HCT116 (cell line): ENCODE measurements around the gene MAT2B. TPM values are rescaled to one million over a fixed set of nuclear protein-coding genes. Genes with fewer than 3 reads are reported as not detected.

ENCODE experiments used
- ATAC-seq: fragments of 200-7000 bp; cut with Tn5 transposase; 2 replicates; pipeline ENCODE4 v1.9.1; 2020; ENCODE audit warnings: mild to moderate bottlenecking, moderate library complexity
- BruUV-seq: library from RNA; stranded (reverse); fragments of 400-500 nt; replicated peaks from 2 replicates; lab custom pipeline; 2021; lab: Mats Ljungman, UMichigan
- CTCF ChIA-PET: fragments of 300-600 bp; sonication (Branson Sonifier 250); formaldehyde crosslinking; loops from one replicate; lab custom pipeline; 2021; ENCODE audit warnings: antibody characterized with exemption; lab: Charles Lee
- POLR2A ChIA-PET: fragments of 300-600, 350-600 bp; sonication (Branson Sonifier 250); formaldehyde crosslinking; loops from one replicate; lab custom pipeline; 2021; ENCODE audit warnings: antibody characterized with exemption; lab: Charles Lee
- RAD21 ChIA-PET, 2 experiments: fragments of 300-600 bp; sonication (Branson Sonifier 250); formaldehyde crosslinking; loops; one replicate each; lab custom pipeline; 2023; ENCODE audit warnings: low total read pairs in 2 of 2; ENCODE audit not compliant: uncharacterized antibody in 2 of 2, unreplicated experiment in 2 of 2, low non-redundant PET in 1 of 2; lab: Charles Lee
- DNase-seq: peaks from one replicate; pipeline ENCODE4 v3.0.0-alpha.2; 2010; ENCODE audit warnings: low read depth, low spot score
- H2AFZ ChIP-seq: fragments of 200-600 bp; shearing (Covaris generic), sonication (generic); 2 replicates; pipeline ENCODE4 v1.6.1; 2017; ENCODE audit warnings: low read depth, mixed run types, mixed read lengths, antibody characterized with exemption, low read length; ENCODE audit not compliant: poor library complexity, severe bottlenecking
- H3K27ac ChIP-seq: 2 replicates; pipeline ENCODE4 v1.5.1; 2012; ENCODE audit warnings: low read depth, low read length
- H3K27me3 ChIP-seq: fragments of 200-600 bp; sonication (generic); 2 replicates; pipeline ENCODE4 v1.6.1; 2016; ENCODE audit warnings: mixed run types, low read length, mixed read lengths; ENCODE audit not compliant: insufficient read depth
- H3K36me3 ChIP-seq, 2 experiments: fragments of 200-500 bp in 1 of 2; fragments of 200-600 bp in 1 of 2; sonication (Bioruptor generic) in 1 of 2; sonication (generic) in 1 of 2; 2 replicates each; pipeline versions ENCODE4 v1.5.1 to v1.6.1; 2014 to 2016; ENCODE audit warnings: low read length in 2 of 2, inconsistent platforms in 1 of 2, mixed read lengths in 1 of 2, mixed run types in 1 of 2; ENCODE audit not compliant: insufficient read depth in 2 of 2, control insufficient read depth in 1 of 2
- H3K4me1 ChIP-seq, 2 experiments: fragments of 200-600 bp in 1 of 2; sonication (generic) in 1 of 2; 2 replicates each; pipeline versions ENCODE4 v1.5.1 to v1.6.1; 2012 to 2017; ENCODE audit warnings: low read length in 2 of 2, inconsistent platforms in 1 of 2, mild to moderate bottlenecking in 1 of 2, mixed read lengths in 1 of 2, mixed run types in 1 of 2, moderate library complexity in 1 of 2; ENCODE audit not compliant: insufficient read depth in 2 of 2, control insufficient read depth in 1 of 2
- H3K4me2 ChIP-seq: fragments of 200-600 bp; sonication (generic); 2 replicates; pipeline ENCODE4 v1.6.1; 2017; ENCODE audit warnings: mixed run types, low read length, mixed read lengths
- H3K4me3 ChIP-seq, 2 experiments: fragments of 200-600 bp in 1 of 2; sonication (generic) in 1 of 2; replicated peaks in 1 of 2; 2 replicates each; pipeline ENCODE4 v1.5.1; 2011 to 2016; ENCODE audit warnings: low read length in 2 of 2, control low read depth in 1 of 2, low read depth in 1 of 2, mild to moderate bottlenecking in 1 of 2, mixed read lengths in 1 of 2, mixed run types in 1 of 2
- H3K79me2 ChIP-seq: fragments of 200-600 bp; sonication (generic); 2 replicates; pipeline ENCODE4 v1.6.1; 2017; ENCODE audit warnings: mild to moderate bottlenecking, mixed run types, low read length, moderate library complexity, mixed read lengths; ENCODE audit not compliant: insufficient read depth
- H3K9ac ChIP-seq: fragments of 200-600 bp; sonication (generic); 2 replicates; pipeline ENCODE4 v1.6.1; 2016; ENCODE audit warnings: low read length, mixed read lengths
- H3K9me2 ChIP-seq: fragments of 200-600 bp; sonication (generic), shearing (Covaris generic); 2 replicates; pipeline ENCODE4 v1.6.1; 2017; ENCODE audit warnings: mixed run types, mild to moderate bottlenecking, moderate library complexity; ENCODE audit not compliant: insufficient read depth
- H3K9me3 ChIP-seq, 2 experiments: fragments of 200-500 bp in 1 of 2; fragments of 200-600 bp in 1 of 2; sonication (Bioruptor generic) in 1 of 2; sonication (generic) in 1 of 2; 2 replicates each; pipeline ENCODE4 v1.6.1; 2014 to 2017; ENCODE audit warnings: low read length in 2 of 2, mixed read lengths in 2 of 2, inconsistent platforms in 1 of 2, low read depth in 1 of 2, mild to moderate bottlenecking in 1 of 2, mixed run types in 1 of 2, moderate library complexity in 1 of 2; ENCODE audit not compliant: control insufficient read depth in 1 of 2, insufficient read depth in 1 of 2
- H4K20me1 ChIP-seq: fragments of 200-600 bp; sonication (generic), shearing (Covaris generic); 2 replicates; pipeline ENCODE4 v1.6.1; 2017; ENCODE audit warnings: mixed run types, mild to moderate bottlenecking, moderate library complexity; ENCODE audit not compliant: insufficient read depth
- EZH2 ChIP-seq: fragments of 200-600 bp; sonication (generic); IDR thresholded peaks from 2 replicates; pipeline ENCODE4 v1.6.1; 2017; ENCODE audit warnings: antibody characterized with exemption, mixed run types
- EZH2phosphoT487 ChIP-seq: fragments of 200-600 bp; IDR thresholded peaks from 2 replicates; pipeline ENCODE4 v1.6.1; 2018; ENCODE audit warnings: antibody characterized with exemption, borderline replicate concordance
- FOSL1 ChIP-seq: IDR thresholded peaks from 2 replicates; pipeline ENCODE4 v1.6.1; 2012; ENCODE audit warnings: low read depth
- JUND ChIP-seq: IDR thresholded peaks from 2 replicates; pipeline ENCODE4 v1.6.1; 2012
- POLR2A ChIP-seq: IDR thresholded peaks from 2 replicates; pipeline ENCODE4 v1.7.0; 2011; ENCODE audit warnings: borderline replicate concordance; ENCODE audit not compliant: insufficient read depth, insufficient read length; ENCODE audit errors: extremely low read depth
- POLR2AphosphoS5 ChIP-seq: IDR thresholded peaks from 2 replicates; pipeline ENCODE4 v1.6.1; 2011; ENCODE audit warnings: mild to moderate bottlenecking, low read depth, low read length, moderate library complexity
- REST ChIP-seq: IDR thresholded peaks from 2 replicates; pipeline ENCODE4 v1.6.1; 2012; ENCODE audit warnings: low read depth
- SIN3A ChIP-seq: IDR thresholded peaks from 2 replicates; pipeline ENCODE4 v1.6.1; 2012; ENCODE audit warnings: low read depth
- YY1 ChIP-seq: IDR thresholded peaks from 2 replicates; pipeline ENCODE4 v1.6.1; 2011; ENCODE audit warnings: low read length, low read depth, moderate library complexity, mild to moderate bottlenecking; ENCODE audit not compliant: insufficient replicate concordance; ENCODE audit errors: extremely low read depth
- ZBTB33 ChIP-seq: IDR thresholded peaks from 2 replicates; pipeline ENCODE4 v1.6.1; 2011; ENCODE audit warnings: mild to moderate bottlenecking, low read length, moderate library complexity; ENCODE audit not compliant: insufficient replicate concordance; ENCODE audit errors: extremely low read depth
- ZNF274 ChIP-seq: fragments of 200-500 bp; sonication (Bioruptor generic); IDR thresholded peaks from 2 replicates; pipeline ENCODE4 v1.6.1; 2014; ENCODE audit warnings: mild to moderate bottlenecking, low read depth, low read length, inconsistent platforms
- intact Hi-C: fragments of 100-400 bp; cut with micrococcal nuclease; formaldehyde crosslinking; loops from 2 replicates; pipeline ENCODE4 v1.10.0; 2022
- total RNA-seq: library from RNA; stranded (reverse); gene quantifications from one replicate; pipeline ENCODE4 v1.2.1, GENCODE V29; 2021; ENCODE audit not compliant: unreplicated experiment
- TF ChIP-seq, protein P1 (sequence below): IDR thresholded peaks from 2 replicates; pipeline ENCODE4 v1.6.1; 2012
- TF ChIP-seq, protein P2 (sequence below): IDR thresholded peaks from 2 replicates; pipeline ENCODE4 v1.6.1; 2012

The MAT2B gene
- total RNA-seq, 1 experiment from 2014 or later = 45.9 TPM

GRCh38 chr5:163506726-163507125 is 1.3 kb downstream of the MAT2B start:
- RAD21 ChIA-PET = no interaction called here

More at GRCh38 chr5:163506726-163507125, 1.3 kb downstream of the MAT2B start:
- intact Hi-C loops = no loop called here
- peak overlapping the region; percentile 61 to 76 for H3K4me3 ChIP-seq
- ATAC-seq (no peak), DNase-seq (no peak)
- no peak for TF ChIP-seq POLR2AphosphoS5
- no peak for TF ChIP-seq EZH2
- no peak for TF ChIP-seq ZNF274
- TF ChIP-seq, protein P1, sequence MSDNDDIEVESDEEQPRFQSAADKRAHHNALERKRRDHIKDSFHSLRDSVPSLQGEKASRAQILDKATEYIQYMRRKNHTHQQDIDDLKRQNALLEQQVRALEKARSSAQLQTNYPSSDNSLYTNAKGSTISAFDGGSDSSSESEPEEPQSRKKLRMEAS = no peak
- TF ChIP-seq, protein P2, sequence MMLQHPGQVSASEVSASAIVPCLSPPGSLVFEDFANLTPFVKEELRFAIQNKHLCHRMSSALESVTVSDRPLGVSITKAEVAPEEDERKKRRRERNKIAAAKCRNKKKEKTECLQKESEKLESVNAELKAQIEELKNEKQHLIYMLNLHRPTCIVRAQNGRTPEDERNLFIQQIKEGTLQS = no peak
- TF ChIP-seq FOSL1 = no peak
- no peak for TF ChIP-seq YY1
- no peak for TF ChIP-seq EZH2phosphoT487
- no peak for TF ChIP-seq JUND
- no peak for TF ChIP-seq REST
- TF ChIP-seq POLR2A = no peak
- no peak for TF ChIP-seq ZBTB33
- no peak for TF ChIP-seq SIN3A
- BruUV-seq = no TSS peak
- ChIA-PET CTCF (no interaction called here), POLR2A (interaction anchor here (1.8 kb wide), 1 partner anchor 46 kb away, joined by 5 read pairs; the partner anchor contains the start of gene HMMR)
- H3K4me2 ChIP-seq = peak overlapping the region; percentile 75
- no peaks in the 10 kb centered on the region for H3K27me3 ChIP-seq
- peaks cover 6 to 27% of the 10 kb centered on the region in 2 experiments; a peak in 3 of 4 replicates for H3K4me1 ChIP-seq
- no peaks in the 10 kb centered on the region for H4K20me1 ChIP-seq
- no peaks in the 10 kb centered on the region for H3K9me2 ChIP-seq
- H3K27ac ChIP-seq = no peak overlapping the region
- peak overlapping the region; percentile 65 for H3K9ac ChIP-seq
- H3K36me3 ChIP-seq = 0 out of 4 replicates have a peak, but pooled peaks cover 0 to 2% of the 10 kb centered on the region in 2 experiments
- peaks cover 60% of the 10 kb centered on the region for H3K79me2 ChIP-seq
- H3K9me3 ChIP-seq = no peaks in the 10 kb centered on the region
- H2AFZ ChIP-seq = no peak overlapping the region
